HG03060 (cell line): ENCODE data around the gene ARID3B.
A peak's percentile ranks its signal among the peaks of the same experiment; 100 is the strongest.

Source experiments
- ATAC-seq: cut with Tn5 transposase; IDR thresholded peaks from one replicate; pipeline ENCODE4 v1.9.1; 2021; ENCODE audit warnings: low read depth, moderate number of reproducible peaks; ENCODE audit not compliant: unreplicated experiment

ARID3B gene

GRCh38 chr15:74603026-74603788, 62.2 kb downstream of the ARID3B start:
- ATAC-seq = no peak

- ATAC-seq = no peak
These were observed 63.0 kb downstream of the ARID3B start for GRCh38 chr15:74603789-74604705.

DNA sequence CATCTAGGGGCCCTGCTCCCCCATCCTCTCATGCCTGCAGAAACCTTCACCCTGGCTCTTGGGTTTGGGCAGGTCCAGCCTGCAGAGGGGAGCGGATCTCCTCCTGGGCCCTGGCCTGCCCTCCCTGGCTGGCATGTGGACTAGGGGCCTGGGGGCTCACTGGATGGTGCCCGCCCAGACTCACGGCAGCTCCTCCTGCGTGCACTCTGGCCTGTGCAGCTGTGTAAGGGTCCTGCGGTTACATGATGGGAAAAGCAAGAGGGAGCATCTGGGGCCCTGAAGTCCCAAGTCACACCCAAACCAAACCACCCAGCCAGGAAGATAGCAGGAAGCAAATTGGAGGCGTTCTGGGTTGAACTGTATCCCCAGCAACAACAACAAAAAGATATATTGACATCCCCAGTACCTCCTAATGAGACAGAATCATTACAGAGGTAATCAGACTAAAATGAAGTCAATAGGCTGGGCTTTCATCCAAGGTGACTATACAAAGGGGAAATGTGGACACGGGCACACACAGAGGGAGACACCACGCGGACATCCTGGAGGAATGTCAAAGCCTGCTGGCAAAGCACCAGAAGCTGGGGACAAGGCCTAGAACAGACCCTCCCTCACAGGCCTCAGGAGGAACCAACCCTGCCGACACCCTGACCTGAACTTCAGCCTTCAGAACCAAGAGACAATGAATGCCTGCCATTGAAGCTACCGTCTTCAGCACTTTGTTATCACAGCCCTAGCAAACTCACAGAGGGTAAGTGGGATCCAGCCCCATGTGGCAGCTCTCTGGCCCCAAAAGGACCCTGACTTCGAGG, 64.2 kb downstream of the ARID3B start:
- ATAC-seq = no peak

DNA sequence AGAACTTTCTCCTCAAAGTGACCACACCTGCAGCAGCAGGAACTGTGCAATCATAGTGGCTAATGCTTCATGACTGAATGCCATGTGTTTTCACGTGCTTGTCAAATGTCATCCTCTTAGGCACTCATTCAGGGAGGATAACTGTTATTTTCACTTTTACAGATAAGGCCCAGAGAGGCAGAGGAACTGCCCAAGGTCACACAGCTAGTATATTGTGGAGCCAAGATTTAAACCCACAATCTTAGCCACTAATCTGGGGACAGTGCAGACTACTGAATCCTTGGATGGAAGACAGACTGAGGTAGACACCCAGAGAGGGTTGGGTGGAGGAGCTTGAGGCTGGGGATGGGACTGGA, 64.8 kb downstream of the ARID3B start:
- no peak for ATAC-seq

GRCh38 chr15:74608786-74609185, 67.8 kb downstream of the ARID3B start:
- ATAC-seq = no peak

DNA sequence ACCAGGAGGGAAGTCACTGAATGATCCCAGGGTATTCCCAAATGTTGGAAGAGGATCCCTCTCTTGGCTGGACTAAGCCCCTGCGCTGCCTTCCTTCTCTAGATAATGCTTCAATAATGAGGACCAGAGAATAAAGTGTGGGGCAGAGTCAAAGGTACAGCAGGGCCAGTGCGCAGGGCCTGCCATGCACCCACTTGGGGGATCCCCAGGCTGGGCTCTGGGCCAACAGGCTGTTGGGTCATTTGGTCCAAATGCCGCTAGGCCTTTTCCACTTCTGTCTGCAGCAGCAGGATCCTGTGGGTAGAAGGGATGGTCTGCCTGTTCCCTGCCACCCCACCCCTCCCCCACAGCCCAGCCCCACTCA, 68.9 kb downstream of the ARID3B start:
- no peak for ATAC-seq

- no peak for ATAC-seq
These were observed 69.4 kb downstream of the ARID3B start for GRCh38 chr15:74610302-74610951.

DNA sequence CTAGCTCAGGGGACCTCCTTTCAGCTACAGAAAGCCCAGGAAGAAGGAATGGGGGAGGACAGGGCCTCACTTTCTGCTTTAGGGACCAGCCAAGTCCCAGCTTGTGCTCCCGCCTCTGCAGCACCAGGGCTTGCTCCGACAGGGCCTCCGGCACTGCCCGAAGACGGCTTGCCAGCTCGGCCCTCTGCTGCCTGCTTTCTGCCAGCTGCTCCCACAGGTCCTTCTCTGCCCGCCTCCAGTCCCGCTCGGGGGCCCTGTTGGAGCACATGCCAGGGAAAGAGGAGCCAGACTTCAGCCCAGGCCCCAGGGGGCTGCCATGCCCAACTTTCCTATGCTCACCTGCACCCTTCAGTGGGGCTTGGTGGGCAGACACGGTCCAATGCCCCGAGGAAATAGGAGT, 70.3 kb downstream of the ARID3B start:
- no peak for ATAC-seq

DNA sequence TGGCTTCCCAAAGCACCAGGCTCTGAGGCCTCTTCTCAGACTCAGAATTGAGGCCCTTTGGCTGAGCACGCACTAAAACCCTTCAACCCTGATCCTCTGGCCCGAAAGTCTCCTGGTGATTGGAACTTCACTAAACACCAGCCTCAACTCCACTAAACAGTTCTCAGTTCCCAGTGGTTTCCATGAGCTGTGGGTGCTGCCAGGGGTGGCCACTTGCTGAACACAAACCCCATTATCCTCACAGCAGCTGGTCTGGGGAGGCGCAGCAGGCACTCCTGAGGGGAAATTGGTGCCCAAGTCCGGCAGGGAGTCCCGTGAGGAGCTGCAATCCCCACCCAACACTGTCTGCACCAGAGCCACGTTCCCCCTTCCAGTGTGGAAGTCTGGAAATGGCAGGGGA, 70.8 kb downstream of the ARID3B start:
- no peak for ATAC-seq

GRCh38 chr15:74612677-74613076, 71.7 kb downstream of the ARID3B start:
- ATAC-seq = no peak

DNA sequence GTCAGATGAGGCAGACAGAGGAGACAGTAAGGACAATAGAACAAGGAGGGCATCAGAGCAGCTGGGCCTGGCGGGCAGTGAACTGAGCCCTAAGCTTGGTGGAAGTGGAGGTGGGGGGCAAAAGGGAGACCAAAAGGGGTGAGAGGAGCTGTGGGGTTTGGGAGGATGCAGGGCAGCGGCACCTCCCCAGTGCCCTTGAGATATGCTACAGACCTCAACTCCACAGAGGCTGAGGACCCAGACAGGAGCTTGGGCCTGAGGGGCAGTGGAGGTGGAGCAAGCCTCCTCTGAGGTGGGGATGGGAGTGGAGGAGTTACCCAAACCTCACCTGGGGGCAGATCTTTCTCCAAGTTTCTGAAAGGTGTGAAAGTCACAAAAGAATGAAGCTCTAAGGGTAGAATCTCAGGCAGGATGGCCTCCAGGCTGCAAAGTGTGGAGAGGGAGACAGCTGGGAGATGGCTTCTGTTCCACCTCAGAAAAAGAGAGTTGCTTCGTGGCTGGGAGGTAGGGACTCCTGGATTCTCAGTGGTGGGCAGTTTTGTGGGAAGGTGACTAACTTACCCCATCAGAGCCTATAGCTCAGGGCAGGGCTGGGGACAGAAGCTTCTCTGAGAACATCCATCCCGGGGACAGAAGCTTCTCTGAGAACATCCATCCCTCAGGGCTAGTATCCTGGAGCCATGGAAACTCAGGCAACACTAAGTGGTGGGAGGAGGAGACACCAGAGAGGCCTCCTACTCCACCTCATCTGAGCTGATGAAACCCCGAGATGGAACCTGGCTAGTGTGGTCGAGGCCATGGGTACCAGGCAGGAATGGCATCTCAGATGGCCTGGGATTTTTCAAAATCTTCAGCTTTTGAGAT, 72.3 kb downstream of the ARID3B start:
- ATAC-seq = no peak

DNA sequence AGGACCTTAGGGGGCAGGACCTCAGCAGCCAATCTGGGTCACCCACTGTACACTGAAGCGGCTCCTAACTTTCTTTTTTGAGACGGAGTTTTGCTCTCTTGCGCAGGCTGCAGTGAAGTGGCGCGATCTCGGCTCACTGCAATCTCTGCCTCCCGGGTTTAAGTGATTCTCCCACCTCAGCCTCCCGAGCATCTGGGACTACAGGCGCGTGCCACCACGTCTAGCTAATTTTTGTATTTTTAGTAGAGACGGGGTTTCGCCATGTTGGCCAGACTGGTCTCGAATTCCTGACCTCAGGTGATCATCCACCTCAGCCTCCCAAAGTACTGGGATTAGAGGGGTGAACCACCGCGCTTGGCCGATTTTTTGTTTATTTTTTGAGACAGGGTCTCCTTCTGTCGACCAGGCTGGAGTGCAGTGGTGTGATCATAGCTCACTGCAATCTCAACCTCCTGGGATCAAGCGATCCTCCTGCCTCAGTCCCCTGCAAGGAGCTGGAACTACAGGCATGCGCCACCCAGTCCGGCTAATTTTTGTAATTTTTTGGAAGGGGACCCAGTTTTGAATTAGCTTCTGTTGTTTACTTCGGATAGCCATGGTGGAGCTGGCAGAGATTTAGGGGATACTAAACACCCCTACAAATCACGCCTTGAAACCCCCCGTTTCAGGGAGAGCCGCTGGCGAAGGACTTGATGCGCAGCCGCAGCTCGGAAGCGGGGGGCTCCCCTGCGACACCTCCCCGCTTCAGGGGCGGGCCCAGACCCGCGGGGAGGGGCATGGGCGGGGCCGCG, 73.1 kb downstream of the ARID3B start:
- no peak for ATAC-seq

- ATAC-seq = peak; percentile 27
These were observed 73.9 kb downstream of the ARID3B start for GRCh38 chr15:74614744-74615507.

DNA sequence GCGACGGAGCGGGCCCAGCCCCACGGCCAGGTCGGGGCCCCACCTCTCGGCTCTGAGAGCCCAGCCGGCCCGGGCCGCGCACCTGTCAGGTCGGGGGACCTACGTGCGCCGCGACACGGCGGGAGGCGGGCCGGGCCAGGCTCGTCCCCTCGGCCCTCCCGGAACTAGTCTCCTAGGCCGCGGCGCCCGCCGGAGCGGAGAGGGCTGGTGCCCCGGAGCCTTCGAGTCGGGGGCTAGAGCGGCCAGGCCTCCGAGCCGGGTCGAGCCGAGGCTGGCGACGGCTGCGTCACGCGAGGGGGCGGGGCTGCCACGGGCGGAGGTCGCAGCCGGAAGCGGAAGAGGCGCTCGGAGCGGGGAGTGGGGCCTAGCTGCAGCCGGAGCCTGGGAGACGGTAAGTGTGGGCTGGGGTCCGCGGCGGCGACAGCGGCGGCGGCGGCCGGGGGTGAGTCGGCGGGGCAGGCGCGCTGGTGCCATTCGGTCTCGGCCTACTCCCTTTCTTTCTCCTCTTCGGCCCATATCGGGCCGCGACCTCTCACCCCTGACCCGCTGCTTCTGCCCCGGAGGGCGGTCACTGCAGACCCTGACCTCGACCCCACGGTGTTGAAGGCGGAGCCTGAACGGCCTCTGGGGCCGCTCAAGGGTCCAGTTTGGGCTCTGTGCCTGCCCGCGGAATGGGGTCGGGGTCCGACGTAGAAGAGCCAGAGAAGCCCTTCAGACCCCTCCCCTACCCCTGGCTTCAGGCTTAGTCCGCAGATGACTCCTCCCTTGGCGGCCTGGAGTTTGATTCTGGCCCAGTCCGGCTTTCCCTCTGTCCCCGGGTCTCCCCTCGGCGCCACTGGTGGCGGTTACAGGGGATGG, 74.7 kb downstream of the ARID3B start, which contains the start of gene CLK3:
CLK3 (plus strand) TSS at position 329 of the 858 bp plus-strand sequence. CDS start 3,361 bp downstream, outside the sequence.
- peak; percentile 45 for ATAC-seq

DNA sequence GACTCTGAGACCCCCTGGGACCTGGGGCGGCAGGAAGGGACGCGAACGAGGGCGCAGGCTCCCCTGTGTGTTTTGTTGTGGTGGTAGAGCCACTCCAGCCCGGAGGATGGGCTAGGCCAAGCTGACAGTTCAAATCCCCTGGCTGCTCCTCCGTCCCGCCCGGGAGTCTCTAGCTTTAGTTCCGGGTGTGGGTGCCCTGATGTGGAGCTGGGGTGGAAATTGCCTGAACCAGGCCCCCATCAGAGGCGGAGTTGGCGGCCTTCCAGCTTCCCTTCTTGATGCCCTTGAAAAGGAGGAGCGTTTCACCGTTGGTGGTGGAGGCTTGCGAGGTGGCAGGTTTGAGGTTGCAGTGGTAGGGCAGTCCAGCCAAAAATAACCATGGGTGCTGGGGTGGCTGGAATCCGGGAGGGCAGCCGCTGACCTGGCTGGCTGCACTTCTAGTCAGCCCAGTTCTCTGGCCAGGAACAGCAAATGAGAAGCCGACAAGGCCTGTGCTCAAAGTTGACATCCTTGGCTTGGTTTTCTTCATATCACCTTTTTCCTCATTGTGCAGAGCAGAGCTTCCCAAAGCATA, 75.4 kb downstream of the ARID3B start:
- ATAC-seq = no peak

DNA sequence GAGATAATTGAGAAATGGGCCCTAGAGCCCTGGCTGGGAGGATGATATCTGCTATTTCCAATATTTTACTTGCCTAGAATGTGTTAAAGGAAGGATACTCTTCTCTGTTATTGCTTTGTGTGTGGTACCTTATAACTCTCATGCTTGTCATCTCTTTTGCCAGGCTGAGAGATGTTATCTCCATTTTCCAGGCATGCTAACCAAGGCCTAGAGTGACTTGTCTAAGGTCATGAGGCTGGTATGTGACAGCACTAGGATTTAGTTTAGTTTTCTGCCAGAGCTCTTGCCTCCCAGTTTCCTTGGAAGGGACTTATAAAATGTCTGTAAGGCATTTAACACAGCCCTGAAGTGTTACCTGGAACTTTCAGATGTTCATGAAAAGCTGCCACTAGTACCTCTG, 76.0 kb downstream of the ARID3B start:
- ATAC-seq = no peak
